HPDE6-E6E7 (cell line): ENCODE data around the gene TNS3.

Source experiments
- DNase-seq: peaks from one replicate; pipeline ENCODE4 v3.0.0; 2011; ENCODE audit warnings: missing footprints; ENCODE audit errors: extremely low spot score

The TNS3 gene

DNA sequence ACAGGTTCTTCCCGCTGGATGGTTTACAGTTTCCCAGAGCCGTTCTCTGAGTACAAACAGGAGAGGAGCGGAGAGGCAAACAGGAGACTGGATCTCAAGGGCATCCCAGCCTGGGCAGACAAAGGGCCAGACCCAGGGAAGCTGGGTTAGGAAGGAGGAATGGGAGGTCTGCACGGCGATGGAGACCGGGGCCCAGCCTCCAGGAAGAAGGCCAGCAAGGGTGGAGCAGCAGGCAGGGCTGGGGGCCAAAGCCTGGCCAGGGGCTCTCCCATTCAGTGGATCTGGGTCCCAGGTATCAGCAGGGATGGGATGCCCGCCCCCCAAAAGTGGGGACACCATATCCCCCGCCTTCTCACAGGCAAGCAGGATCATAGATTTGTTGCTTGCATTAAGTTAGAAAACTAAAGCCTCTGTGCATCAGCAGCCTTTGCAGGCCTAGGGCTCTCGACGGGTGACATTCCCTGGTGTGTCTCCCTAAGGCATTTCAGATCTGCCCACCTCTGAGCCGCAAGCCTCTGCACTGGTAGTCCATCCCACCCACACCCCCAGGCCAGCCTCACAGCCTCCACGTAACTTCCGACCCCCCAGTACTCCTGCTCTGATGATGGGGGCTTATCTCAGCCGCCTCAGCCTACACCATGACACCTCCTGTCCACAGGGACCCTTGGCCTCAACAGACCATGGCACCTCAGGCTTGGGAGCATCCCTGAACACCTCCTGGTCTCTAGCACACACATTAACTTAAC, 59.9 kb downstream of the TNS3 start:
- DNase-seq = no peak

DNA sequence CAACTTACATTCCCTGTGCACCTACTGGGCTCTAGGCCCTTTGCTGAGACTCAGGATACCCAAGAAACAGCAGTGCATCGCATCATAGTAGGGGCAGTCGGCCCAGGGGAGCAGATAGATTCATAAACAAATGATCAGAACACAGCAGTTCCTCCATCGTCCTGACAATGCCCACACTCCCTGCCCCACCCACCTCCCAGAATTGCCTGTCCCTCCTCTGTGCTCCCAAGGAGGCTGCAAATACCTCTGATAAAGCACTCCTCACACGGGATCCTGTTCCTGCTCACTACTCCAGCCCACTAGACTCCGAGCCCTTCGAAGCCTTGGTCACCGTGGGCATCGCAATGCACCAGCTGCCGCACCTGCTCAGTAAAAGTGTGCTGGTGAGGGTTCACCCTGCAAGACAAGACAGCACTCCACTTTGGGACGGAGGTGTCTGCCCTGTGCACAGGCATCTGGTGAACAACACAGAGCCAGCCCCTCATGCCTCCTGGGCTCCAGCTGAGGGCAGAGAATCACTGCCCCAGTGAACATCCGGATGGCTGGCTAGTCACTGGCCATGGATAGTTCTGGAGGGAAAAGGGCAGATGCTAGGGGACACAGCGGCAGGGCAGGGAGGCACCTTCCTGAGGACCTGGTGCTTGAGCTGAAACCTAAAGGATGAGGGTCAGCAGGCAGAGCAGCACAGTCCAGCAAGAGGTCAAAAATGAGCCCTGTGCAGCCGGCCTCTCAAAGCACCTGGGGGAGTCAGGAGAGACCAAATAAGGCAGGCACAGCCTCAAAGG, 60.7 kb downstream of the TNS3 start:
- DNase-seq = no peak

DNA sequence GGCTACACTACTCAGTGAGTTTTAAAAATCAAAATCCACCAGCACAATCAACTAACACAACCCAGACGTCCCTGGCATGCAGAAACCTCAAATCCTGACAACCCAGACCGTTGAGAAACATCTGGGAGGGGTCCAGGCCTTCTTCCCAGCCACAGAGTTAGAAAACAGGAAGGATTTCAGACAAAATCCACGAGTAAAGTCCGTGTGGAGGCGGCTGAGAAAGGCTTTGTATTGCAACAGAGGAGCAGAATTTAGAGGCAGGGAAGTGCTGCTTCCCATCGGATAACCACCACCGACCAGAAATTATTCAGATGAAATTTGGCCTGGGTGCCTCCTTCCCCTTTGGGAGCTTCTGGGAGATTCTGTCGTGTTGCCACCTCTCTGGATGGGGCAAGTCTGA, 61.5 kb downstream of the TNS3 start:
- no peak for DNase-seq

DNA sequence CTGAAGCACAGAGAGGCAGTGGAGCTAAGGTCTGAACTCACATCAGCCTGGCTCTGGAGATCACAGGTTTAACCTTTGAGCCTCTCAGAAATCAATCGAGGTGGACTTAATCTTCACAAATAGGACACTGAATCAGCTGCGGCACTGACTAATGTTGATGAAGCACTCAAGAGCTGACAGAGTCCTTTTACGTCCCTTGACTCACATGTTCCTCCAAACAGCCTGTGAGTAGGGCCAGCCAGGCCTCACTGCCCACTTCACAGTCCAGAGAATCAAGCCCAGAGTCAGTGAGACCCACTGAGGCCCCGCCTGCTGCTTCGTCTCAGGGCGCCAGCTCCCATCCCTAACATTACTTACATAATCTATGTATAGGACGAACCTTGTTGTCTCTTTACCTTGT, 63.1 kb downstream of the TNS3 start:
- no peak for DNase-seq

DNA sequence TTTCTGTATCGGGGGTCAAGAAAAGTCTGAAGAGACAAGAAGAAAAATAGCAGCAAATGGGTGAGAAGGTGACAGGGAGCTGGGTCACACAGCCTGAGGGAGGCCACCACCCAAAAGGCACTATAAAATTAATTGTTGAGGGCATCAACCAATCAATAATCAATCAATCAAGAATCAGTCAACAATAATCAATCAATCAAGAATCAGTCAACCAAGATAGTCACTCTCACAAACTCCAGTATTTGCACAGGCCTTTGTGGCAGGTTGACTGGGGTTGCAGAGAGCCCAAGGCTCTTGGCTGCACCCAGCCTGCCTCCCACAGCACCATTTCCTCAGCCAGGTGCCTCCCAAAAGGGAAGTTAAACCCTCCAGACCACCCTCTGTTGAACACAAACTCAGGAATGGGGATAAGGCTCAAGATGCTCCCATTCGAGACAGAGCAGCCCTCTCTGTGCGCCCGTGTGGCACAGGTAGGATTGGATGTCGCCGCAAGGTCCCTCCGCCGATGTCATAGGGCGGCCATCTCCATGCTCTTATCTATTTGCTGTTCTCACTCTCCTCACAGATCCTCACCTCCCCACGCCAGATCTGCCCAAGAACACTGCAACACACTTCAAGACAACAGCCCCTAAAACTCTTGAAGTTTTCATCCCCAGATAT, 64.0 kb downstream of the TNS3 start:
- DNase-seq = no peak

DNA sequence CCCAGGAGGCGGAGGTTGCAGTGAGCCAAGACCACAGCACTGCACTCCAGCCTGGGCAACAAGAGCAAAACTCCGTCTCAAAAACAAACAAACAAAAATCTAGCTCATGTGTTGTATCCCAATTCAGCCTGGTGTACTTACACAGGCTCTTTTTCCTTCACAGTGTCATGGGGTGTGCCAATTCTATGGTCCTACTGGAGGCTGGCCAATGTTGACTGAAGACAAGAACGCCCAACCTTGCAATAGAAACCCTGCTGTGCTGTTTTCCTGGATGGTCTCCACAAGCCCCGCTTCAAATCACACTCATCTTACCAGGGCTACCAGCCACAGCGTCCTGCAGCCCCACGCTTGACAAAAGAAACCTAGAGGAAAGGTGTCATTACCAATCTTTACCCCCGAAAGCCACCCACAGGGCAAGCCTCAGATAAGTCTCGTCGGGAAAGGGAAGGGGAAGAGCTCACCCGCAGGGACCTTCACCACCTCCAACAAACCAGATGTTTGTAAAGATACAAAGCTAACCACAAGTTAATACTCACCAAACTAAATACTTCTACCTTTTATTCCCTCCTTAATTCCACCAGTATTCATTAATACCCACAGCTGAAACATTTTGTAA, 64.8 kb downstream of the TNS3 start:
- no peak for DNase-seq

DNA sequence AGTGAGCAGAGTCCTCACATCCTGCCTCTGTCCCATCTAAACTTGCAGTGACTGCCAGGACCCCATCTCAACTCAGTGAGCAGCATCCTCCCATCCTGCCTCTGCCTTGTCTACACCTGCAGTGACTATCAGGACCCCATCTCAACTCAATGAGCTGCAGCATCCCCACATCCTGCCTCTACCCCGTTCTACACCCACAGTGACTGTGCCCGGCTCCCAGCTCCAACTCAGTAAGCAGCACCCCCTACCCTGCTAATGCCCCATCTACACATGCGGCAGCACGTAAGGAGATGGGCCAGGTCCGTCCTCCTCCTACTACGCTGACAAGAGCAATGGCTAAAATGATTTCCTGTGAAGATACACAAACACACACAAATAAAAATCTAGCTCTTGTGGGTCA, 65.5 kb downstream of the TNS3 start:
- DNase-seq = no peak

DNA sequence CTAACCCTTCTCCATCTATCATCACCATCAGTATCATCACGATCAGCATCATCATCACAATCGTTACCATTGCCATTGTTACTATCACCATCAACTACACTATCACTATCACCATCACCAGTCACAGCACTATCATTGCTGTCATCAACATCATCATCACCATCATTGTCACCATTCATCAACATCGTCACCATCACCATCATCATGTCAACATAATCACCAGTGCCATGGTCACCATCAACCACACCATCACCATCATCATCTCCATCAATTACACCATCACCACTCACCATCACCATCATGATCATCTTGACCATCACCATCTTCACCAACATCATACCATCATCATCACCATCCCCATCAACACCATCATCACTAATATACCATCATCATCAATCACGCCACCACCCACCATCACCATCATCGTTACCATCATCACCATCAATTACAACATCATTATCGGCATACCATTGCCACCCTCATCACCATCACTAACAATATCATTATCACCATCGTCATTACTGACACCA, 66.5 kb downstream of the TNS3 start:
- DNase-seq = no peak

DNA sequence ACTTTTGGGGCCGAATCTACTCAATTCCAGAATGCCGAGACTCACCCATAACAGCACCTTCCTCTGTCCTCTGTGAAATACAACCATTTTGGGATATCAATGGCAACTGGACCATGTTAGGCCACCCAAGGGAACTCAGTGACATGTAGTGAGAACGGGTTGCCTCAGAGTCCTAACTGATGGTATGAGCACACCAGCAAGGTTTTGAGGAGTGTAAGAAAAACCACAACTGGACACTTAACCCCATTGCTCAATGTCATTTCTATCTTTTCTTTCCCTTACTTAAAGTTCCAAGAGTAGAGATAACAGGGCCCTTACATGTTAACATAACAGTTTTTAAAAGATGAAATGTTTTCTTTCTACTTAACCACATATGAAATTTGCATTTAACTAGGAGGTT, 67.1 kb downstream of the TNS3 start:
- no peak for DNase-seq

DNA sequence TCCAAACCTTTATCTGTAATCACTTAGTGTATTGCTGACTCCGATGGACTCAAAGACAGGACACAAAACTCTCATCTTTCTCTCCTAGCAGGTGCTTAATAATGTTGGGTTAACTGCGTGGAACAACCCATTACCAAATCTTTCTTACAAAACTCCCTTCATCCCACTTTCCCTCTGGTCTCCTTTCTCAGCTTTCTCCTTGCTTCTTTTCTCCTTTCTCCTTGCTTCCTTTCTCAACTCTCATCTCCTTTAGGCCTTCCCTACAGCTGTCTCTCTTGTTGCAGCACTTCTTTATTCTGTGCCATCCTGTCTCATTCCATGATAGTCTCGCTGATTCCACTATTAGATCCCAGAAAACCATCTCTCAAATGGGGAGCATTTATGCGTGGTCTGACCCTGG, 67.5 kb downstream of the TNS3 start:
- no peak for DNase-seq

DNA sequence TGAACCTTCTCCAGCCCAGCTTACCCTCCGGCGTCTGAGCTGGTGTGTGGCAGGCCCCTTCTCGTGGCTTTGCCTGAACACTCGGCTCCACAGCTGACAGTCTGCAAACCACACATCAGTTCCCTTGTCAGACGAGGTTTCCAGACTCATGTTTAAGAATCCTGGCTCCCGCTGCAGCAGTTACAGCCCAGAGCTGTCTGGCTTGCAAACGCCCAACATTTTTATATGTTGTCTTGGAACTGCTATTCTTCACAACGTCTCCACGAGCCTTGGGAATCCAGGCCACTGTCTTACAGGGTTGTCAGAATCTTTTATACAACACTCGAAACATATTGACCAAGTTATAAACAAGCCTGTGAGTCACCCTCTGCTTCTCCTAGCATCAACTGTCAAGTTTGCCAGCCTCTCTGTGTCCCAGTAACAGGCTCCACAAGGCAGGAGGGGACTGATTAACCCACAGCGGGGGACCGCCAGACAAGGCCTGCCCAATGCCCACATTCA, 68.1 kb downstream of the TNS3 start:
- no peak for DNase-seq

DNA sequence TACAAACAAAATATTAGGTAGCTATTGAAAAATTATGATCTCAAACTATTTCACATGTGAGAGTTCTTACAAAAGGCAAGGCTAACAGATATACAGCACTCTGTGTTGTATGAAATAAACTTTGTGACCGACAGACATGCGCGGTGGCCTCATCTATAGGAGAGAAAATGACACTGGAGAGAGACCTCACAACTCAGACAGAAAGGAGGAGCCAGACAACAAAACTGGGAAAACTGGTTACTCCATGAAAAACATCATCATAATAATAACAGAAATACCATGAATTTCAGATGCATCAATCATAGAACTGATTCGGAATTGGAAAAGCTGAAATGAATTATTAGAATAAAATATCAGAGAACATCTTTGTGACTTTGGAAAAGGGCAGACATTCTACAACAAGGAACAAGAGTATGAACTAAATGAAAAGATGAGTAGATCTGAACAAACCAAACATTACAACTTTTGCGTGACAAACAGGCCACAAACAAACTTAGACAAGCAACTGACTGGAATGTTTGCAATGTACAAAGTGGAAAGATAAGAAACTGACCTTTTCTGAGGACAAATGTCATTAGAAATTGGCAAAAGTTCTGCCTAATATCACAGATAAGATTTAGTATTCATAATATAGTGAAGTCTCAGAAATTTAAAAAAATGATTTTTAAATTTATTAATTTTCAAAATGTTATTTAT, 69.3 kb downstream of the TNS3 start:
- peak; percentile 21 for DNase-seq

DNA sequence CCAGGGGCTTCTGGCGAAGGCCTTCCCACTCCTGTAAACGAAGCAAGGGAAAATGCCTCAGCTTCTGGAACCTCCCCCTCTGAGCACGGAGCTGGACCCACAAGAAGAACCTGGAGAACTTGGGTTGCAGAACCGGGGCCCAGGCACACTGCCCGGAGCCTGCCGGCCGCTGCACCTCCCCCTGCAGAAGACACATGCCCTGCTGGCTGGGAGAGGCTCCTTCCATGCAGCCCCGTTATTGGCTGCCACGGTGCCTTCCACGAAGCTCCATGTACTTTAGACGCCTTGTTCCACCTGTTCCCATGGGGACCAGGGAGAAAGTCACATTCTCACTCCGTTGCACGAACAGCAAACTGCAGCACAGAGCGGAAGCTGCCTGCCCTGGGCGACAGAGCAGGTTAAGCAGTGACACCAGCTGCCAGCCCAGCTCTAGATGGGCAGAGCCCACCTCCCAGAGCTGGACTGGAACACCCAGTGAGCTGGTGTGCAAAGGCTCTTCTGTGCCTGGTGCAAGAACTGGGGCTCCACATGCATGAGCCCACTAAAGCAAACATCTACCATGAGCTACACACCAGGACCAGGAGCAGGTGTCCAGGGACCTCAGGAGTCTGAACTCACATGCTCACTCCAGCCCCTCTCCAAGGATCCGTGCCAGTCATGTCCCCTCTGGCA, 70.1 kb downstream of the TNS3 start:
- no peak for DNase-seq

DNA sequence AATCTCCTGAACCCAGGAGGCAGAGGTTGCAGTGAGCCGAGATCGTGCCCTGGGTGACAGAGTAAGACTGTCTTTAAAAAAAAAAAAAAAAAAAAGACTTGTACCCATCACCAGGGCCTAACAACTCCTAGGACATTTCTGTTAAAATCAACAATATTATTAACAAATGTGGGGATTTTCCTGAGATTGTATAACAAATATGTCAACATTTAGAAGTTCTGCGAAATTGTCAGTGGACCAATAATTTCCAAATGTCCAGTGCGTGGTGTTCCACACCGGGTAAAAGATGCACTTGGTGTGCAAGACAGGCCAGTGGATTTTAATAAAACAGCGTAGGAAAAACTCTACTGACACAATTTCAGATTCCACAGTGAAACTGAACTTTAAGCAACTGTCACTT, 71.1 kb downstream of the TNS3 start:
- DNase-seq = no peak

DNA sequence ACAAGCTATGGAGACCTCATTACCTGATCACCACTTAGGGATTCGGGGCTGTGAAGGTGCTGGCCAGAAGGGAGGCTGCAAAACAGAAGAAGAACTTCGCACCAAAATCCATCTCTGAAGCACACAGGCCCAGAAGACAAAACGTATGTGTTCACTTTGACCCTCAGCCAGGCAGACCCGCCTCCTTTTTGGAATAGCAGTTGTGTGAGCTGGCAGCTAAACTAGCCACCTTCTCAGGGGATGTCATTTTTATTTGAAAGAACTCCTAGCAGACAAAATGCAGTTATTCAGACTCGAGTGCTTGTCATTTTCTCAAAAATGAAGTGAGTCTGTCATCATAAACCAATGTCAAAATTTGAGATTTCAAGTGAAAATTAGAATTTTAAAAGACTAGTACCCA, 71.7 kb downstream of the TNS3 start:
- no peak for DNase-seq

DNA sequence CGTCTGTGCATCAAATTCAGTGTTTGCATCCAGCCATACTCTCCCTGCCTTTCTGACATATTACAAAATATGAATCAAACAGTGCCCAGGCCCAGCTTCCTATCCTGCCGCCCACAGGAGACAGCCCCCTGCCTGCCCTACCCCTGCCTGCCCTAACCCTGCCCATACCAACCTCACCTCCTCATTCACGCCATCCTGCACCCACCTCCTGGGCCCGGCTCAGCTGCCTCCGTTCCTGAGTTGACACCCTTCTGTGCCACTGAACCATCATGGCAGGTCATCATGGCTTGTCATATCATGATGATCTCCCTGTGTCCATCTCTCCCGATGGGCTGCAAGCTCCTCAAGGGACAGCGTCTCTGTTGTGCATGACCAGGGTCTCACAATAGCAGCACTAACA, 72.3 kb downstream of the TNS3 start:
- DNase-seq = no peak

DNA sequence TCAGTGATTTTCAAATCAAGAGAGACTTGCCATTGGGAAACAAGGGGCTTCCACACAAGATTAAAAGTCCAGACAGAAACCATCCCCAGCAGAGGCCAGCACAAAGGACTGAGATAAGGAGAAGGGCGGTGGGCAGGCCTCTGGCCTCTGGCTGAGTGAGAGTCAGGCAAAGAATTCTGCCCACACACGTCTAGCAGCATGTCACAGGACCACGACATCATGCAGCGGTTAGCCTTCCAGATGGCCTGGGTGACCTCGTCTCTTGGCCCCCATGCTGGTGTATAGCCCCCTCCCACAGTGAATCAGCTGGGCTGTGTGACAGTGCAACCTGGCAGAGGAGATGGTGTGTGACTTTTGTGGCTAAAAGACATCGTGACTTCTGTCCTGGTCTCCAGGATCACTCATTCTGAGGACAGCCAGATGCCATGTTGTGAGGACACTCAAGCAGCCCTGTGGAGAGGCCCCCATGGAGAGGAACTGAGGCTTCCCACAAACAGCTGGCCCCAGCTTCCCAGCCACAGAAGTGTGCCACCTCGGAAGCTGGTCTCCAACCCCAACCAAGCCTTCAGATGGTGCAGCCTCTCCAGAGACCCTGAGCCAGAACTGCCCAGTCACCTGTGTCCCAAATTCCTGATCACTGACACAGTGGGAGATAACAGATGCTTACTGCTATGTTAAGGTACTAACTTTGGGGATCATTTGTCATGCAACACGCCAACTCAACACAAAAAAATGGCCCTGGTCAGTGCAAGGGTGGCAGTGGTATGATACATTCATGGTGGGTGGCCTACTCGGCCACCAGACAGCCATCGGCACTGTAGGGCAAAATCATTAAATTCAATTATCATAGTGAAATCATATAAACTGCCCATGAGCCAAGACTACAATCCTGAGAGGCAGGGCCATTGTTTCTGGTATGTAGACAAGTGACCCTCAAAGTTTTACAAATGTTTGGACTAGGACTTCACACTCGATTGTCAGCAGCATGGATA, 73.2 kb downstream of the TNS3 start:
- DNase-seq = no peak

DNA sequence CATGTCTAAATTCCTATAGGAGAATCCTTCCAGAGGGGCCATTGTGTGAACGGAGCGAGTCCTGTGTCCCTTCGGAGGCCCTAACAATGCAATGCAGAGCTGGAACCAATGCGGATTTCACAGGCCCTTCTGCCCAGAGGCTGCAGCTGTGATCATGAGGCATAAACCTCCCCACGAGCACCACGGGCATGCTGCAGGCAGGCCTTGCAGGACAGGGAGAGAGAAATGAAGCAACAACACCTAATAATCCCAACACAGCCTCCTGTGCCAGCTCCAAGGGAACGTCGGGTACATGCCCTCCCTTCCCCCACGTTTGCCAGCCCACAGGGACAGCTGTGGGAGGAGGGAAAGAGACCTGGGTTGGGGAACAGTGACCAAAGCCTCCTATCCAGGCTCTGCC, 74.4 kb downstream of the TNS3 start:
- DNase-seq = no peak
